NCI-H187 (cell line): ENCODE measurements around the gene GRID1.
A peak's percentile ranks its signal among the peaks of the same experiment; 100 is the strongest.
"Not testable (repeated sequence)": the region's sequence is repeated elsewhere in the genome, so short reads cannot be mapped to it uniquely, and the experiment has no call there.

Experiments used
- DNase-seq, 2 experiments: peaks; one replicate each; lab custom pipeline; 2025; lab: John Stamatoyannopoulos, UW

The GRID1 gene

GRCh38 chr10:86107611-86108310, 258.8 kb downstream of the GRID1 start:
- DNase-seq, result not testable (repeated sequence)

- no peak for DNase-seq
These were observed 259.5 kb downstream of the GRID1 start for GRCh38 chr10:86107131-86107530.

GRCh38 chr10:86106616-86107015, 260.0 kb downstream of the GRID1 start:
- DNase-seq, result no peak

GRCh38 chr10:86105640-86106039, 261.0 kb downstream of the GRID1 start:
- DNase-seq, result no peak

GRCh38 chr10:86105181-86105580, 261.4 kb downstream of the GRID1 start:
- DNase-seq, result no peak

- DNase-seq, result no peak
These were observed 261.9 kb downstream of the GRID1 start for GRCh38 chr10:86104611-86105145.

- no peak for DNase-seq
These were observed 262.4 kb downstream of the GRID1 start for GRCh38 chr10:86104156-86104555.

- DNase-seq, result no peak
These were observed 263.0 kb downstream of the GRID1 start for GRCh38 chr10:86103391-86104101.

- DNase-seq, result no peak
These were observed 264.1 kb downstream of the GRID1 start for GRCh38 chr10:86102451-86102850.

- no peak for DNase-seq
These were observed 264.6 kb downstream of the GRID1 start for GRCh38 chr10:86102031-86102430.

GRCh38 chr10:86100581-86101061, 266.0 kb downstream of the GRID1 start:
- DNase-seq, result peak in 1 of 2 experiments; percentile 6

- DNase-seq, result no peak
These were observed 266.9 kb downstream of the GRID1 start for GRCh38 chr10:86099542-86100334.

GRCh38 chr10:86098187-86098881, 268.3 kb downstream of the GRID1 start:
- no peak for DNase-seq

- not testable (repeated sequence) for DNase-seq
These were observed 271.5 kb downstream of the GRID1 start for GRCh38 chr10:86095061-86095460.

GRCh38 chr10:86092311-86092710, 274.3 kb downstream of the GRID1 start:
- not testable (repeated sequence) for DNase-seq

GRCh38 chr10:86091216-86091615, 275.4 kb downstream of the GRID1 start:
- no peak for DNase-seq

GRCh38 chr10:86090807-86091206, 275.8 kb downstream of the GRID1 start:
- DNase-seq, result no peak

GRCh38 chr10:86087716-86088115, 278.9 kb downstream of the GRID1 start:
- no peak for DNase-seq

- DNase-seq, result no peak
These were observed 280.2 kb downstream of the GRID1 start for GRCh38 chr10:86086418-86086817.

- no peak for DNase-seq
These were observed 280.9 kb downstream of the GRID1 start for GRCh38 chr10:86085686-86086085.

- DNase-seq, result no peak
These were observed 281.5 kb downstream of the GRID1 start for GRCh38 chr10:86085136-86085535.

- no peak for DNase-seq
These were observed 282.0 kb downstream of the GRID1 start for GRCh38 chr10:86084585-86084984.
